MV-4-11 (cell line): ENCODE results near the gene GPR158.

Source experiments
- DNase-seq: peaks from one replicate; lab custom pipeline; 2025; lab: John Stamatoyannopoulos, UW

GPR158 gene

DNA sequence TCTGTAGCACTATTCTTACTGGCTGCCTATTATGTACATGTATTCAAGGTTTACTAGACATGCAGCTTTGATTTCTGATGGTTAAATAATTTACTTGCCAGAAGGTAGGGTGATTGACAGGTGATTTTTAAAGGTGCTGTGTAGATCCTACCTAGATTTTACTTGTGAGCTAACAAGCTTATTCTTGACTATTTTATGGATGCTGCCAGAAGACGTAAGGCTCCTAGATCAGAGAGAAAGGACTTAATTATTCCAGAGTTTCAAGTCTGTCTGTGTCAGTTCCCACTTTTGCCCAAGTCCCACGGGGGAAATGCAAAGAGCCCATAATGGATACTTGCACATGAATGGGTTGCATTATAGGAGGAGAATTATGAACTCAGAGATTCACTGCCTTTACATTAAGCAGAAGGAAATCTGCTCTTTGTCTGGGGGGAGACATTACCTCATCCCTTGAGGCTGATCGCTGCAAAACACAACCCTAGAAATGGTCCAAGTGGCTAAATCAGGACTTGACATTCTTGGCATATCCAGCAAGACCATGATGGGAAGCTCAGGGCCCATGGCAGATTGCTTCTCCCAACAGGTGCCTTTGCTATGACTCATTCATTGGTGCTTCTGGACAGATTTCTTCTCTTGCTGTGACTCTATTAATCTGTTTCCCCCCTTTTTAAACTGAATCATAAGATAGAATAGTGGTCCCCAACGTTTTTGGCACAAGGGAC is 32.1 kb downstream of the GPR158 start:
- DNase-seq = no peak

DNA sequence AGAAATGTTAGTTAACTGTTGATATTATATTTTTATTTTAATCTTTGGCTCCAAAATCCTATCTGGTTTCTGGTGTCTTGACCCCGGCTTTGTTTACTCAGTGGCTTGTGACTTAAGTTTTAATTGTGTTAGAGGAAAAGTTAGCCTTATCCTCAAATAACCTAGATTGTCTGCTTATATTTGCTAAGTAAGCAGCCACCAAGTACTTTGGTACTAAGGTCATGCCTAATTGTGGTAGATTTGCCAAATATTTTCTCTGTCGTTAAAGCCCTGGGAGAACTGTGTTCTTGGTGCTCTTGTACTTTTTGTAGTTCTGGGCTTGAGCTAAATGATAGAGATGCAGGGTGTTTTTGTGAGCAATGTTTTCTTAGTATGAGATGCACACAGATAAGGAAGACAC is 34.8 kb downstream of the GPR158 start:
- no peak for DNase-seq

DNA sequence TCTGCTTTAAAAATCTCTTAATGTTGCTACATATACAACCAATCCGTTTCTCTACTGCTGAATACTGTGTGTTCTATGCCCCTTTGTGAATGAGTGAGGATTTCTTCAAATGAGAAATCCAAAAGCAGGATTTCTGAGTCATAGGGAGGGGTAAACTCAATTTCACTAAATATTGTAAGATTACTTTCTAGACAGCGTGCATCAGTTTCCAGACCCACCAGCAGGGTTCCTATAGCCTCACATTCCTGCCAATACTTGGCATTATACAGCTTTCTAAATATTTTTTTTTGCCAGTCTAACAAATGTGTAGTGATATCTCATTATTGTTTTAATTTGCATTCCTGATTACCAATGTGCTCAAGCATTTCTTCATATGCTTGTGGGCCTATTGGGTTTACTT is 35.5 kb downstream of the GPR158 start:
- no peak for DNase-seq

DNA sequence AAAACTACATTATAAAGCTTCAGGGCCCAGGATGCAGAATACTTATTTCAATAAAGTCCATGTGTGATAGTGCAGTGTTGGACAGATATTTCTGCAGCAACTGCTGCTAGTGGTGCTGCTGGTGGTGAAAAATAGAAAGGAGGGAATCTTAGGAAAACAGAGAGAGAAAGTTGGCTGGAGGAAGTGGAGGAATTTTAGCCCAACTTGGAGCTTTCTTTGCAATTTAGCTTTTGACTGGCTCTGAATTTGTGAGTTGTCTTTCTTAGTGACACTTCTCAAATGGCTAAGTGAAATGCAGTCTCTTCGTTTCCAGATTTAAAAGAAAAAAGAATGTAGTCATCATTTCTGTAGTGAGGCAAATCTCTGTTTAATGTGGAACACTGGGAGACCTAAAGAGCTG is 45.4 kb downstream of the GPR158 start:
- DNase-seq = no peak

DNA sequence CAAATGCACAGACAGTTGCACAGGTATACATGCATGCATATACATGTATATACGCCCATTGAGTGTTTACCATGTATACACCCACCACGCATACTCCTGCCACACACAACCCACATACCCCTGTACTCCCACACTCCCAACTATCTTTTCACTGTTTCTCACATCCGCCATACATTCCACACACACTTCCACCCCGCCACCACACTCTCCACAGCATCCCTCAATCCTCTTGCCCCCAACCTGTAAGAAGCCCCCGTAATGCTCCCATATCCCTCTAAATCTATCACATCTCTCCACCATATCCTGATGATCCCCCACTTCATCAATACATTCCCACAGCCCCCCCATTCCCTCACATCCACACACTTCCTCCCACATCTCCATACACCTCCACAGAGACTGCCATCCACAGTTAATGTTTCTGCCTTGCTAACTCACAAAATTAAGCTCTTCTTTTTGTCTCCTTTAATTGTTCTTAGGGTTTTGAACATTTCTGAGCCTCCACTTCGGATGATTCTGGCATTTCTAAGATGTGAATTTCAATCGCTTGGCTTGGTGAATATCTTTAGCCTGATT is 47.4 kb downstream of the GPR158 start:
- DNase-seq = no peak

DNA sequence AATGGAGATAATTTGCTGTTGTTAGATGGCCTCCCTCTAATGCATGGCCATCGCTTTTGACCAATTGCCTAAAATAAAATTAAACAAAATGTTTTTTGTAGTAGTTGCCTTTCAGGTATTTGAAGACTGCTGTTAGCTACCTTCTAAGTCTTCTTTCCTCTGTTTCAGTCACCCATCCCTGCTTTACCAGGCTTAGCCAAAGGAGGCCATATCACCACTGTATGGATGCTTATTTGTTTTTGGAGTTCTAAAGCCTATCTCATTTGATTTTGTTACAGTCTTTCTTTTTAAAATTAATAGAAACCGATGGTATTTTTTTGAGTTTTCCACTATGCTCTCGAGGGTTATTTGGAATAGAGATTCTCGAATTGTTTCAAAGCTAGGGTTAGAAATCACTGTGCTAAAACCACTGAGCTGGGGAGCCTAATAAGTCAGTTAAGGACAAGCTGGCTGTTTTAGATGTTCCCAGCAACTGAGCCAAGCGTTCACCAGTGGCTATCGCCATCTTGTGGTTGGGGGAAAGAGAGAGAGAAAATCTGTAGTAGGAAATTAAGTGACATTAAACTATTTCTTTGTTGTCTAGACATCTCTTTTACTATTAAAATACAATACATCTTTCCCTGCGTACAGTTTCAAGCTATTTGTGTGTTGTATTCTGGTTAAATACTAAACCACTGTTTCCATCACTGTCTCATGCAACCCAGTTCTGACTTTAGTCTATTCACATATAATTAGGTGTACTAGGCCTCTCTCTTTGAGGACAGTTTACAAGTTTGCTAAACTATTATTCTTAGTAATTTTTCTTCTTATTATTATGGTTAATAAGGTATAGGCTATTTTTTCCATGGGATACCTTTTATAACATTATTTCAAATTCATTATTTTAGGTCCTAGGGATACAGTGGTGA is 52.2 kb downstream of the GPR158 start:
- DNase-seq = peak; percentile 7

DNA sequence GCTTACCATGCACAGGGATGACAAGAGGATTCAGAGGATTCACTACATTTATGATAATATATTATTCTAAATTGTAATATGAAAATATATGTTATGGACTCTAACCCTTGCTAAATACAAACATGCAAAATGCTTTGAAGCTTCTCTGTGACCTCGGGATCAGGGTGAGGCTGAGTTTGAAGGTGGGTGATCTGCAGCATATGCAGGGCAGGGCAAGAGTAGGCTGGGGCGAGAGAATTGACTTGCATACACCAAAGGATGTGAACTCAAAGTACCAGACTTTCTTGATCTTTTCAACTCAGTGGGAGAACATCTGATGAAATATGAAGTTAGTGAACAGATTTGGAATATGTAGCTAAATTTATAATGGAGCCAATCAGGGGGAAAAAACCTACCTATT is 57.0 kb downstream of the GPR158 start:
- no peak for DNase-seq

DNA sequence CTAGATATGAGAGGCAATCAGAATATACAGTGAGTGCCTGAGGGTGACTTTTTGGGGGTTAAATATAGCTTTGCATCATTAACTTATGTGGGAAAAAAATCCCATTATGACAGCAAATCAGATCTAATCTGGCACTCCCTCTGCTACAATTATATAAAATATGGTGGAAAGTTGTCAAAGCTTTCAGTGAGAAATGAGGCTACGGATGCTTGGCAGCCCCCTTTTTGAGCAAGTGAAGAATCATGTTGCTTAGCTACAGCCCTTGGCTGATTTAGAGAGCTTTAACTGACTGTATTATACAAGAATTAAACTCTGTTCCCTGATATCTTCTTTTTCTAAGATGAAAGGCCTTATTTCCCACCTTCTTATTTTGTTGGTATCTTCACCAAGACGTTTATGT is 57.4 kb downstream of the GPR158 start:
- no peak for DNase-seq

DNA sequence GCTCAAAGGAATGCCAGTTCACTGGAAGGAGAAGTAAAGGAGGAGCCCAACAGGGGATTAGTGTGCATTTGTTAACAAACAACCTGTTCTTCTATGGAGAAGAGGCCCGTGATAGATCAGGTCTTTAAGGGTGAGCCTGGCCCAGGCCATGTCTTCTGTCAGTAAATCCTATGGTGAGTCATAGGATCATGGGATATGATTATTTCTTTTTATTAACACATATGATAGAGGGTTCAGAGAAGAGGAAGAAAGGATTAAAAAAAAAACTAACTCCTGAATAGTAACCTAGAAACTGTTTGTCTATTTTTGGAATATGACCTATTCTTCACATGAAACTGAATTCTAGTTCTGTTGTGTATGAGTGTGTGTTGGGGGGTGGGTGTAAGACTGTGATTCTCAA is 70.4 kb downstream of the GPR158 start:
- DNase-seq = no peak

DNA sequence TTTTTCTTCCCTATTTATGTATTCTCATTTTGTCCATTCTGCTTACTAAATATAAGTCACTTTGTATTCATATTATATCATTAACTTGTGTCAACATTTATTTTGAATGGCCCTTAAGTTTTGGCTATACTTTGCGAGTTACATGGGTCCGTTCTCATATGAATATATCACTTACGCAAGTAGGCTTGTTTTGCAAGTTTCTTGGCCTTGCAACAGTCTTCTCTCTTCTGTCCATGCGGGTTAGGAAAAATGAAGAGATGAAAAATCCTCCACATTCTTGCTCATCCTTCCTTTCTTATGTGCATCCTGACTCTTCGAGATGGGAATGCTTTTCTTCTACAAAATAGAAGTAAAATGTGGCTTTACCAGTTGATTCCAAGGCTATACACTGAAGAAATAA is 82.8 kb downstream of the GPR158 start:
- no peak for DNase-seq

DNA sequence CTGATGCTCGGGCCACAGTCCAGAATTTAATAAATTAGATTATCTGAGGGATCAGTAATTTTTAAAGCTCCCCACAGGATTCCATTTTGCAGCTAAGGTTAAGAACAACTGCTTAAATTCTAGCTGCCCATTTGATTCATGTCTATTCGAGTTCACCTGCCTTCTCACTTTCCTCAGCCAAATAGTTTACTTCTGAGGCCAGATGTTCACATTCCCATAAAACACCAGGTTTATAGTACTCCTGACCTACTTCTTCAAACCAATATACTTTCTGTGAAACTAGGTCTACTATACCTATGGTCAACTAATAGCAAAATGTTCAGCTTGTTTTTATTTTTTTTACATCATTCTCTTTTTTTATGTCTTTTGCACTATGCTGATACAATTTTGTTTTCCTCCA is 86.3 kb downstream of the GPR158 start:
- no peak for DNase-seq

DNA sequence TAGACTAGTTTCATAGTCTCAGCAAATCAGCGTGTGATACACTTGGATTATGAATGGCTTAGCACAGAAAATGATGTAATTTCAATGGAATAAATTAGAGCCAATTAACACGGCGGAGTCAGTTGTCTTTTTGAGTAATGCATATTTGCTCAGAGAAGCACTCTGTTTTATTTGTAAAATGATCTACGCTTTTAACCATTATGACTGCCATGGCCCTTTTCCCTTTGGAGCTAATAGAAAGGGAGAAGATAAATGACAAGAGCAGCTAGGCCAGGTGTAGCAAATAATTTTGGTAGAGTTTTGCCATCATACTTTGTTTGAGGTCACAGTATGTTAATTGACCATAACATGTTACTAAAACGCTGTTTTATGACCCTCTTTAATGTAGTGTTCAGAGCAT is 86.8 kb downstream of the GPR158 start:
- DNase-seq = no peak

DNA sequence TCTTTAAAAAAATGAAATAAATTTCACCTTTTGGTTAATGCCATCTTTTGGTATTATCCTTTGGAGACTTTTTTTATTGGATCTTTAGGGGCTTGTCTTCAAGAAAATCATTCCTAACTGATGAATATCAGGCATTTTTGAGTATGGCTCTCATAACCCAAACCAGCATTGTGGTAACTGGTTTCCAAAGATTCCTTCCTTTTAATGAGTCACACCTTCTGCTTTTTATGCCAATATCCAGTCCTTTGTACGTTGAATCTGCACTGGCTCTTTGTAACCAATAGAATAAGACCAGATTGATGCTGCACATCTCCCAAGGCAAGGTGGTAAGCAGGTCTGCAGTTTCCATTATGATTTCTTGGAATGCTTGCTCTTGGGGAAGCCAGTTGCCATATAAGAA is 89.1 kb downstream of the GPR158 start:
- no peak for DNase-seq

DNA sequence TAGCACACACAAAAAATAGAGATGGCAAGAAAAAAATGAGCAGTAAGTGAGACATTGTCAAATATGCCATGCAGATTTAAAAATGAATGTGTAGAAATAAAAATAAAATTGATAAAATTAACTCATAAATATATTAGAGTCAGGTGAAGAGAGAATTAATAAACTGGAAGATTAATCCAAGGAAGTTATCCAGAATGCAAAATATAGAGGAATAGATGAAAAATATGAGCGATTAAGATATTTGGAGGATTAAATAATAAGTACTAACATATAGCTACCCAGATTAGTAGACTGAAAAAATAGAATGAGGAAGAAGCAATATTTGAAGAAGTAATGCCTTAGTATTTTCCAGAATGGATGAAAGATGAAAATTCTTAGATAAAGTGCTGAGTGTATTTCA is 103.4 kb downstream of the GPR158 start:
- DNase-seq = no peak

DNA sequence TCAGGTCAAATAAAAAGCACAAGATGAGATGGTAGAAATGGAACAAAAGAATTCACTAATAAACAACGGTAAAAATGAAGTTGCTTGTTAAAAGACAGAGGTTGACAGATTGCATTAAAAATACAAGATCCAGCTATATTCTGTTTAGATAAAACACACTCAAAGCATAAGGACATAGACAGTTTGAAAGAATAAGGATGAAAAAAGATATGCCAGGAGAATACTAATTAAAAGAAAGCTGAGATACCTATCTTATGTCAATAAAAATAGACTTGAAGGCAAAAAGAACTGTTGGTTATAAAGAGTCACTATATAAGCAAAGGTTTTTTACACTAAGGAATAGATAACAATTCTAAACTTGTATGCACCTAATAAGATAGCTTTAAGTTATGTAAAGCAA is 105.3 kb downstream of the GPR158 start:
- no peak for DNase-seq

DNA sequence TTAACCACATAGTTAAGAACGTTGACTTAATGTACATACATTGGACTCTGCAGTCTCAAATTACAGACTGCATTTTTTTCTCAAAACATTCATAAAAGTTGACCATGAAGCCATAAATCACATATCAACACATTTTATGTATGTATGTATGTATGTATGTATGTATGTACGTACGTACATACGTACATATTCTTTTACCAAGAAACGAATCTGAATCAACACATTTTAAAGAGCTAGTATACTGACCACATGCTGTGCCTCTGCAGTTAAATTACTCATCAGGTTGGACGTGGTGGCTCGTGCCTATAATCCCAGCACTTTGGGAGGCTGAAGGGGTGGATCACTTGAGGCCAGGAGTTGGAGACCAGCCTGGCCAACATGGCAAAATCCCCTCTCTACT is 105.8 kb downstream of the GPR158 start:
- DNase-seq = peak; percentile 78

DNA sequence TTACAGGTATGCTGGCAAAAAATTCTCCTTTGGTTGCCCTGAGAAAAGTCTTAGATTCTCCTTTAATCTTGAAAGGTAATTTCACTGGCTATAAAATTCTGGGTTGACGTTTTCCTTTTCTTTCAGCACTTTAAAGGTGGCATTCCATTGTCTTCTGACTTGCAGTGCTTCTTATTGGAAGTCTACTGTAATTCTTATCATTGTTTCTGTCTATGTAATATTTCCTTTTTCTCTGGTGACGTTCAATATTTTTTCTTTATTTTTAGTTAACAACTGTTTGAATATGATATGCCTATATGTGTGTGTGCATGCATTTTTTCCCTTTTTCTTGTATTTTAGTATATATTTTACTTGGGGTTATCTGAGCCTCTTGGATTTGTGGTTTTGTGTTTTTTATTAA is 111.0 kb downstream of the GPR158 start:
- no peak for DNase-seq

DNA sequence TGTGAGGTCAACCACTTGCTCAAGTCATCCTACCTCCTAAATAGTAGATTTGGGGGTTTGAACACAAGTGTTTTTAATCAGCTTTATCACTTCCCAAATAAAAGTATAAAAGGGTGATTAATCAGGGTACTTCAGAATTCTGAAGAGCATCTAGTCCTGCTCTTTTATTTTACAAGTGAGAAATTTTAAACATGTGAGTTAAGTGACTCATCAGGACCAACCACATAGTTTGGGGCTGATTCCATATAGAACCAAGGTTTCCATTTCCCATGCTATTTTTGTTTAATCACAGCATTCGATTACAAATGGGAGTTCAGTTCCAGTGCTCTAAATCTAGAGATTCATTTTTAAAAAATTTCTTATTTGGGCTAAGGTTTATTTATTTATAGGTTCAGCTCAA is 113.4 kb downstream of the GPR158 start:
- no peak for DNase-seq

DNA sequence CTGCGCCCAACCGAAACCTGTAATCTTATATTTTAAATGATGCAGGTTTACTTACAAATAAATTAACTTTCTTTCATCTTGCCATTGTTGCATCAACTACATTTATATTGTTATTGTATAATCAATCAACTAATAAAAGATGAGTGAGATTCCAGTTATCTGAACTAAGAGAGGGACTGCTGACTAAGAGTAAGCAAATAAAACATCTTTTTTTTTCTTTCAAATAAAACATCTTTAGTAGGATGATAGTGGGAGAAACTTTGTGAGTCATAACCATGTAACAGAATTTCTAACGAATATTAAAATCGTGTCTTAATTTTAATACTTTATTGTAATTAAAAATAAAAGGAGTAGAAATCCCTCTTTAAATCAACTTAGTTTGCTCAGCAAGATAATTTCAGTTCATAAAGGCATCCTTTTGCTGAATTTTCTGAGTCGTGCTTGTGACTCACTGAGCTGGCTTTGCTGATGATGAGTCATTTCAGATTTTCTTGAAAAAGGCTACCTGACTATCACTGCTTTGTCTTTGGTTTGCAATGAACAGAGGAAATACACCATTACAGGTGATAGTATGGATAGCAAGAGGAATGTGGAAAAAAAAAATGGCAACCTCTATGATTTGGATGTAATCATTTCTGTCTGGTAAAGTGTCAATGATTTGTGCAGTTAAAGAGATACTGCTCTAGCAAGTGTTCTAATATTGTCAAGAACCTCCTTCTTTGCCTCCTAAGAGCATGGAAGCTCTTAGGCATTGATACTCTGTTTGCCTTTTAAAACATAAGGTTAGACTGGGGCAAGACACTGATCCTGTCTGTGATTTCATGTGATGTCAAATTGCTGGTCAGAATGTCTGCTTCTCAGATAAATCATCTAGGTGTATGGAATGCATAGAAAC is 119.5 kb downstream of the GPR158 start:
- DNase-seq = no peak

DNA sequence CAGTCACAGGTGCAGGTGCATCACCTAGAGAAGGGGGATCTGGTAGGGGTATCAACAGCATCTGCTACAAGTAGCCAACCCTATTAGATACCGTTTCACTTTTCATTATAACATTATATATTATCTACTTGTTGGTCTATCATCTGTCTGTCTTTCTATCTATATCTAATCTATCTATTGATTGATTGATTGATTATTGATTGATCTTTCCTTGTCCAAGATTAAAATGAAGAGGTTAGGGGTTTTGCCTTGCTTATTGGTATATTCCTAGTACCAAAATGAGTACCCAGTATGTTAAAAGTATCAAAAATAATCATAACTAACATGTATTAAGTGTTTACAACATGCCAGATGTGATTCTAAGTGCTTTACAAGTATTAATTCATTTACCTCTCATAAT is 121.5 kb downstream of the GPR158 start:
- no peak for DNase-seq

DNA sequence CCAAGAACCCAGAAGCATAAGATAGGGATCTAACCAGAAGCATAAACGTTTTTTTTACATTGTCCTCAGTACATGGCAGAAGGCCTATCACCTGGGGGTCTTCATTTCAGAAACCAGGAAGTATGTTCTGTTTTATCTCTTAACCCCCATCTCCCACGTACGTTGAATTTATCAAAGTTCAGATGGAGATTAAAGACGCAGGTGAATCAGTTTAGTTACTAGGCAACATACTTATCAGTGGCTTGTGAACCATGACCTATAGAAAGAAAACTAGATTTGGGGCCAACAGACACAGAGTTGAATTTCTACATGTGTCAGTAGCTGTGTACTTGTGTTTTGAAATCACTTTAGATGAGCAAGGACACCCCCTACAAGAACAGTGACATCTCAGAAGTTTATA is 122.7 kb downstream of the GPR158 start:
- no peak for DNase-seq

DNA sequence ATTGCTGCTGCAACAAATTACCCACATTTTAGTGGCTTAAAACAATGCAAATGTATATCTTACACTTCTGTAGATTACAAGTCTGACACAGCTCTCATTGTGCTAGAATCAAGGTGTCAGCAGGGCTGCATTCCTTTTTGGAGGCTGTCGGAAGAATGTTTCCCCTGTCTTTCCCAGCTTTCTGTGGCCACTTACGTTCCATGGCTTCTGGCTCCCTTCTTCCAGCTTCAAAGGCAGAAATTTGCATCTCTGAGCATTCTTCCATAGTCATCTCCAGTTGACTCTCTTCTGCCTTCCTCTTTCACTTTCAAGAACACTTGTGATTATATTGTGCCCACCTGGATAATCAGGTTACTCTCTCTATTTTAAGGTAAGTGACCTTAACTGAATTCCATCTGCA is 125.3 kb downstream of the GPR158 start:
- DNase-seq = no peak
